Lung (tissue), 12 donors: ENCODE measurements around the gene YARS1. TPM values are rescaled to one million over a fixed set of nuclear protein-coding genes. Genes with fewer than 3 reads are reported as not detected.

ENCODE experiments used
- ATAC-seq: fragments of 200-7000 bp; cut with Tn5 transposase; one replicate; pipeline ENCODE4 v1.9.1; 2020; ENCODE audit warnings: moderate number of reproducible peaks; ENCODE audit not compliant: insufficient read depth, low FRiP score
- DNase-seq, 3 donors: peaks; one replicate each; pipeline ENCODE4 v3.0.0-alpha.2; 2013 to 2017
- H3K27ac ChIP-seq, 2 donors: one replicate each; pipeline ENCODE4 v1.5.1; 2013; ENCODE audit warnings: mild to moderate bottlenecking in 2 of 2, moderate library complexity in 2 of 2, control low read depth in 1 of 2, inconsistent platforms in 1 of 2, low read depth in 1 of 2, low read length in 1 of 2
- H3K27me3 ChIP-seq, 3 donors: one replicate each; pipeline ENCODE4 v1.5.1; 2013; ENCODE audit warnings: low read length in 2 of 3; ENCODE audit not compliant: control insufficient read depth in 3 of 3, insufficient read depth in 3 of 3
- H3K36me3 ChIP-seq, 4 donors: one replicate each; pipeline ENCODE4 v1.5.1; 2013; ENCODE audit warnings: low read length in 4 of 4, mild to moderate bottlenecking in 1 of 4, moderate library complexity in 1 of 4; ENCODE audit not compliant: control insufficient read depth in 4 of 4, insufficient read depth in 4 of 4
- H3K4me1 ChIP-seq, 5 donors: one replicate each; pipeline ENCODE4 v1.5.1; 2013; ENCODE audit warnings: low read length in 5 of 5, mild to moderate bottlenecking in 2 of 5, moderate library complexity in 1 of 5; ENCODE audit not compliant: control insufficient read depth in 5 of 5, insufficient read depth in 5 of 5
- H3K4me3 ChIP-seq: one replicate; pipeline ENCODE4 v1.5.1; 2013; ENCODE audit warnings: mild to moderate bottlenecking, control low read depth, moderate library complexity
- H3K9ac ChIP-seq, 2 donors: one replicate each; pipeline ENCODE4 v1.5.1; 2013; ENCODE audit warnings: low read length in 2 of 2, control low read depth in 1 of 2; ENCODE audit not compliant: insufficient read depth in 1 of 2
- H3K9me3 ChIP-seq, 4 donors: one replicate each; pipeline ENCODE4 v1.5.1; 2013; ENCODE audit warnings: low read length in 3 of 4, mild to moderate bottlenecking in 1 of 4, moderate library complexity in 1 of 4; ENCODE audit not compliant: control insufficient read depth in 4 of 4, insufficient read depth in 3 of 4
- WGBS, 2 donors: extraction: QIAGEN DNeasy Blood & Tissue Kit; methylation state at CpG; one replicate each; pipeline ENCODE4 v1.1.7; 2013; 5-methylcytosine and 5-hydroxymethylcytosine counted together
- polyA plus RNA-seq, 2 donors: library from polyadenylated mRNA; stranded (reverse); fragments of 200-250 nt; gene quantifications; one replicate each; pipeline ENCODE4 v1.2.1, GENCODE V29; 2013
- total RNA-seq, 2 donors: library from RNA; depleted of rRNA in 1 of 2; stranded (reverse); fragments of >200 nt in 1 of 2; gene quantifications; one replicate each; pipeline ENCODE4 v1.2.1, GENCODE V29; 2014 to 2021
- TF ChIP-seq, protein P1 (sequence below): IDR thresholded peaks from 2 replicates; pipeline ENCODE4 v1.5.1; 2012; ENCODE audit warnings: mild to moderate bottlenecking; ENCODE audit errors: control extremely low read depth, extremely low read depth
- donor health status: control.
- donor health status: control.
- donor health status: Bipolar disorder and iron deficiency.
- donor health status: healthy.
- donor health status: DM: yes; HTN: yes; CAD: no.

YARS1 gene
- total and polyA plus RNA-seq, 4 donors, result 61.2 to 151 (median 77.8) TPM

DNA sequence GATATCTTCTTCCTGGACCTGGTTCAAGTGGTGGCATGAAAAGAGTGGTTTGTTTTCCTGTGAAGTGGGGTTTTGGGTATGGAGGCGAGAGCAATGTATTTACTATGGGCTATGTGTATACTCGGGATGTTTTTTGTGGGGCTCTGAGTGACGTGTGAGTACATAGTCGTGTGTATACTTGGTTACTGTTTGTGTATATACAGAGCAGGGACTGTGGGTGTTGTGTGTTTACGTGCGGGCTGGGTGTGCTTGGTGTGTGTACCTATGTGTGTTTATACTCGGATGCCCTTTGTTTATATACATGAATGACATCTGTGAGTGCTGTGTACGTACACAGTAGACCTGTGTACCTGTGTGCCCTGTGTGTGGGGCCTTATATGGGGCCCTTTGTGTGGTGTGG is 50.0 kb downstream of the YARS1 start:
- Histone ChIP-seq H3K9me3 (no peaks in the 10 kb centered on the region), H3K4me3 (no peak overlapping the region), H3K27me3 (no peaks in the 10 kb centered on the region), H3K9ac (peak overlapping the region in 1 of 2 donors; percentile 14), H3K27ac (peak overlapping the region in 1 of 2 donors; percentile 26), H3K36me3 (peaks cover 0 to 19% (median 2%) of the 10 kb centered on the region in 4 donors), H3K4me1 (peaks cover 0 to 42% (median 24%) of the 10 kb centered on the region in 5 donors)
- ATAC-seq, result no peak
- TF ChIP-seq, protein P1, sequence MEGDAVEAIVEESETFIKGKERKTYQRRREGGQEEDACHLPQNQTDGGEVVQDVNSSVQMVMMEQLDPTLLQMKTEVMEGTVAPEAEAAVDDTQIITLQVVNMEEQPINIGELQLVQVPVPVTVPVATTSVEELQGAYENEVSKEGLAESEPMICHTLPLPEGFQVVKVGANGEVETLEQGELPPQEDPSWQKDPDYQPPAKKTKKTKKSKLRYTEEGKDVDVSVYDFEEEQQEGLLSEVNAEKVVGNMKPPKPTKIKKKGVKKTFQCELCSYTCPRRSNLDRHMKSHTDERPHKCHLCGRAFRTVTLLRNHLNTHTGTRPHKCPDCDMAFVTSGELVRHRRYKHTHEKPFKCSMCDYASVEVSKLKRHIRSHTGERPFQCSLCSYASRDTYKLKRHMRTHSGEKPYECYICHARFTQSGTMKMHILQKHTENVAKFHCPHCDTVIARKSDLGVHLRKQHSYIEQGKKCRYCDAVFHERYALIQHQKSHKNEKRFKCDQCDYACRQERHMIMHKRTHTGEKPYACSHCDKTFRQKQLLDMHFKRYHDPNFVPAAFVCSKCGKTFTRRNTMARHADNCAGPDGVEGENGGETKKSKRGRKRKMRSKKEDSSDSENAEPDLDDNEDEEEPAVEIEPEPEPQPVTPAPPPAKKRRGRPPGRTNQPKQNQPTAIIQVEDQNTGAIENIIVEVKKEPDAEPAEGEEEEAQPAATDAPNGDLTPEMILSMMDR, result no peak
- DNase-seq, result peak in 1 of 3 donors; percentile 43
- 42 to 58% methylated on average over 8 of the region's 8 CpGs for WGBS, 2 donors

DNA sequence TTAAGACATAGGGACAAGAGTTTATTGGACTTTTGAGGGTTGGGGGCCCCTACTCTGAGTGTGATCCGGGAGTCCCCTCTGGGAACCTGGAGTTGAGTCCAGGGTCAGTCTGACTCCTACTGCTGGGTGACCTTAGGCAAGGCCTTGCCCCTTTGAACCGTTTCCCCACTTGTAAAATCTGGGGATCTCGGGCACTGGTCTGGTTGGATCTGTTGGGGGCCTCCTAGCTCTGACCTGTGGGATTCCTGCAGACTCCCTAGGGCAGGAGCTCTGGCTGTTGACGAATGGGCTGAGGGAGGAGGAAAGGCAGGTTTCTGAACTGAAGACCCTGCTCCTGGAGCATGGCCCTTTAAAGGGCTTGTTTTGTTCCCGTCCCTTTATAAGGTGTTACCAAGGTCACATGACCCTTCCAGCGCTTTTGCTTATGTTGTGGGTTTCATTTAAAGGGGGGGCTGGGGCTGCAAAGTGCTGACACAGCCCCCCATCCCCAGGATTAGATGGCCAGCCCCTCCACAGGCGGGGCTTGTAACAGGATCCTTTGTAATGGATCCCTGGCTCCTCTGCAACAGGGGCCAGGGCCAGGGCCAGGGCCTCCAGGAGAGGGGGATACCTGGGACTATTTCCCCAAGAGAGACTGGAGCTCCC is 50.7 kb downstream of the YARS1 start:
- DNase-seq, result peak in 2 of 3 donors; percentile 49 to 51
- TF ChIP-seq, protein P1, result no peak
- Histone ChIP-seq H3K4me3 (no peak overlapping the region), H3K27ac (peak overlapping the region in 1 of 2 donors; percentile 44), H3K36me3 (peaks cover 0 to 19% (median 2%) of the 10 kb centered on the region in 4 donors), H3K4me1 (peaks cover 0 to 49% (median 26%) of the 10 kb centered on the region in 5 donors), H3K9ac (peak overlapping the region in 1 of 2 donors; percentile 30), H3K9me3 (no peaks in the 10 kb centered on the region), H3K27me3 (no peaks in the 10 kb centered on the region)
- ATAC-seq, result no peak
- WGBS, 2 donors, result 70 to 77% methylated on average over 7 of the region's 7 CpGs

DNA sequence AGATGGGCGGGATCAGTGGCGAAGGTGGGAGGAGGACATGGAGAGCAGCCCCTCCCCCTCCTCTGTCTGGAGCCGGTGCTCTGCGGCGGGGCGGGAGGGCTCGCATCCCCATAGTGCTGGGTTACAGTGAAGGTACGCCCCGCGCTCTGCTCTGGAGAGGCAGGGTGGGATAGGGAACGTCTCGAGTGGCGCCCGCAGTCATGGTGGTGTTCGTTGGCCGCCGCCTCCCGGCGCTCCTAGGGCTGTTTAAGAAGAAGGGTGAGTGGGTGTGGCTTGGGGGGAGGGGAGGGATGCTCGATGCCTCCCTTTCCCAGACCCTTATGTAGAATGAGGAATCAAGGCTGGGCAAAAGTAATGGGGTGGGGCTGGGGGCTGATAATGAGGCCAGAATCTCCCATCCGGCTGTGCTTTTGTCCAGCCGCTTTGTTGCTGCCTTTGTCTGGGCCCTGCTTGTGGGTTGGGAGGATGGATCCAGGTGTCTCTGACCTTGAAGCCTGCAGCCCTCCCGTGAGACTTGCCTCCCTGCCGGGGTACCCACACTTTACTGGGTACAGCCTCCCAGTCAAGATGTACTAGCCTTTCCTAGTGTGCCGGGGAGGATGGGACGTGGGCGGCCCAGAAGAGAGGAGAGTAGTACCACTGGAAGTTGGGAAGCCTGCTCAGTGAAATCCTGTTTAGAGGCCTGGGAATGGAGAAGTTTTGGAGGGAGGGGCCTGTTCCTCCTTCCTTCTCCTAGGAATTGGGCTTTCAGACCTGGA is 51.4 kb downstream of the YARS1 start:
- WGBS, 2 donors, result 79 to 91% methylated on average over 27 of the region's 27 CpGs
- H3K27ac ChIP-seq, result no peak overlapping the region
- no peak for ATAC-seq
- no peak overlapping the region for H3K4me3 ChIP-seq
- peaks cover 0 to 15% (median 2%) of the 10 kb centered on the region in 4 donors for H3K36me3 ChIP-seq
- peak overlapping the region in 1 of 2 donors; percentile 30 for H3K9ac ChIP-seq
- peaks cover 0 to 56% (median 33%) of the 10 kb centered on the region in 5 donors for H3K4me1 ChIP-seq
- H3K9me3 ChIP-seq, result no peaks in the 10 kb centered on the region
- TF ChIP-seq, protein P1, result no peak
- H3K27me3 ChIP-seq, result no peaks in the 10 kb centered on the region
- no peak for DNase-seq
